Measurements from ENCODE around the gene KIR2DL1. TPM values are rescaled to one million over a fixed set of nuclear protein-coding genes. Genes with fewer than 3 reads are reported as not detected.

Gene KIR2DL1

Small RNA genes within 50 kb of the gene (small RNA-seq; reads per million reads assigned to genes)
- not detected for gene KIR3DP1 (ENCODE audit: insufficient read depth)

Data from mesendoderm (in vitro differentiated cells).